Spleen (tissue), 11 donors: ENCODE results near the gene CTTNBP2NL. TPM values are rescaled to one million over a fixed set of nuclear protein-coding genes. Genes with fewer than 3 reads are reported as not detected.
A peak's percentile ranks its signal among the peaks of the same experiment; 100 is the strongest.

ENCODE experiments used
- DNase-seq: peaks from one replicate; pipeline ENCODE4 v3.0.0-alpha.2; 2020
- H3K27ac ChIP-seq, 8 donors: fragments of 200-600 bp; sonication (generic) in 7 of 8; 1 replicate in 4 of 8; 2 replicates in 4 of 8; pipeline versions ENCODE4 v1.5.0 to v1.8.0; 2016 to 2021; ENCODE audit warnings: inconsistent platforms in 4 of 8, mild to moderate bottlenecking in 4 of 8, moderate library complexity in 1 of 8
- H3K27me3 ChIP-seq, 7 donors: fragments of 200-600 bp; sonication (generic) in 6 of 7; replicated peaks in 1 of 7; 1 replicate in 4 of 7; 2 replicates in 3 of 7; pipeline versions ENCODE4 v1.5.0 to v1.8.0; 2016 to 2021; ENCODE audit warnings: inconsistent platforms in 3 of 7, mild to moderate bottlenecking in 1 of 7
- H3K36me3 ChIP-seq, 6 donors: fragments of 200-600 bp; sonication (generic) in 5 of 6; 1 replicate in 4 of 6; 2 replicates in 2 of 6; pipeline versions ENCODE4 v1.5.0 to v1.8.0; 2016 to 2021; ENCODE audit warnings: inconsistent platforms in 2 of 6
- H3K4me1 ChIP-seq, 6 donors: fragments of 200-600 bp; sonication (generic) in 5 of 6; 1 replicate in 3 of 6; 2 replicates in 3 of 6; pipeline versions ENCODE4 v1.5.0 to v1.8.0; 2016 to 2021; ENCODE audit warnings: inconsistent platforms in 3 of 6
- H3K4me3 ChIP-seq, 8 donors: fragments of 200-600 bp; sonication (generic) in 7 of 8; 1 replicate in 4 of 8; 2 replicates in 4 of 8; pipeline versions ENCODE4 v1.5.0 to v1.8.0; 2016 to 2021; ENCODE audit warnings: inconsistent platforms in 4 of 8, mild to moderate bottlenecking in 4 of 8, moderate library complexity in 2 of 8
- H3K9me3 ChIP-seq, 8 donors: fragments of 200-600 bp; sonication (generic) in 7 of 8; 1 replicate in 4 of 8; 2 replicates in 4 of 8; pipeline versions ENCODE4 v1.5.0 to v1.8.0; 2016 to 2021; ENCODE audit warnings: inconsistent platforms in 4 of 8
- CTCF ChIP-seq, 11 experiments: fragments of 200-600 bp in 7 of 11; fragments of 450-650 bp in 4 of 11; sonication (generic) in 4 of 11; IDR thresholded peaks in 8 of 11; conservative IDR thresholded peaks in 3 of 11; 1 replicate in 7 of 11; 2 replicates in 4 of 11; pipeline versions ENCODE4 v1.4.0 to v1.8.0; 2016 to 2021; ENCODE audit warnings: antibody characterized with exemption in 11 of 11, inconsistent platforms in 4 of 11, mild to moderate bottlenecking in 1 of 11
- POLR2A ChIP-seq, 3 donors: fragments of 450-650 bp; IDR thresholded peaks; one replicate each; pipeline ENCODE4 v1.5.1; 2017; ENCODE audit warnings: antibody characterized with exemption in 3 of 3, mild to moderate bottlenecking in 1 of 3
- POLR2AphosphoS5 ChIP-seq, 3 donors: sonication (generic); formaldehyde crosslinking; IDR thresholded peaks; one replicate each; pipeline ENCODE4 v1.5.1; 2017; ENCODE audit warnings: antibody characterized with exemption in 3 of 3
- WGBS, 5 donors: extraction: QIAGEN DNeasy Blood & Tissue Kit in 3 of 5; methylation state at CpG; one replicate each; pipeline versions ENCODE4 v1.1.5 to v1.1.7; 2013 to 2018; 5-methylcytosine and 5-hydroxymethylcytosine counted together
- intact Hi-C: fragments of 100-400 bp; cut with DNase I; formaldehyde crosslinking; loops from one replicate; pipeline ENCODE4 v1.15.0; 2023; ENCODE audit warnings: low total_unique reads
- polyA plus RNA-seq, 3 donors: library from polyadenylated mRNA; stranded (reverse); fragments of 200-250 nt; gene quantifications; one replicate each; pipeline ENCODE4 v1.2.1, GENCODE V29; 2013
- total RNA-seq, 7 donors: library from RNA; depleted of rRNA in 3 of 7; stranded (reverse); fragments of >200 nt in 3 of 7; fragmentation: NEBNext Ultra II Directional in 4 of 7; extraction: Animal tissue kit (Norgen Biotek cat#: 25700) in 4 of 7; gene quantifications; one replicate each; pipeline versions ENCODE4 v1.1.0 to v1.2.1, GENCODE V29; 2016 to 2021
- donor health status: healthy with polysubstance abuse.
- donor health status: DM: no; HTN: no; CAD: no; lungs with moderate emphysema.
- donor health status: DM: no; HTN: no; CAD: no.
- donor health status: Bipolar disorder and iron deficiency.
- donor health status: healthy.
- donor health status: DM: no; HTN: no; CAD: no.
- donor health status: DM: yes; HTN: yes; CAD: no.

Gene CTTNBP2NL
- total and polyA plus RNA-seq, 10 donors = 1.9 to 48.1 (median 24.0) TPM

GRCh38 chr1:112369392-112370285, 26.4 kb upstream of the CTTNBP2NL start:
- intact Hi-C loops = no loop called here
- TF ChIP-seq CTCF (IDR thresholded peaks at IDR 0.05 in 8 of 11, conservative IDR thresholded peaks at IDR 0.05 in 3 of 11) (peak; percentile 69 to 98 (median 94)), POLR2A (IDR thresholded peaks at IDR 0.05) (no peak), POLR2AphosphoS5 (IDR thresholded peaks at IDR 0.05) (peak in 2 of 3 donors; percentile 55 to 64)
- WGBS, 5 donors = 20 to 29% (median 25%) methylated on average over 12 to 16 of the region's 16 CpGs
- peak overlapping the region in 5 of 8 donors; percentile 35 to 64 (median 41) for H3K27ac ChIP-seq
- DNase-seq = peak; percentile 94
- no peaks in the 10 kb centered on the region for H3K36me3 ChIP-seq
- no peaks in the 10 kb centered on the region for H3K9me3 ChIP-seq
- peaks cover 0 to 15% (median 7%) of the 10 kb centered on the region in 6 donors for H3K4me1 ChIP-seq
- peaks cover 0 to 31% (median 0%) of the 10 kb centered on the region in 7 donors for H3K27me3 ChIP-seq
- H3K4me3 ChIP-seq = peak overlapping the region in 1 of 8 donors; percentile 33

GRCh38 chr1:112370996-112371395, 25.0 kb upstream of the CTTNBP2NL start:
- H3K4me3 ChIP-seq = no peak overlapping the region
- no peaks in the 10 kb centered on the region for H3K9me3 ChIP-seq
- peak overlapping the region in 5 of 8 donors; percentile 10 to 64 (median 41) for H3K27ac ChIP-seq
- WGBS, 5 donors = 55 to 70% (median 65%) methylated on average over 4 of the region's 4 CpGs
- peaks cover 0 to 31% (median 0%) of the 10 kb centered on the region in 7 donors for H3K27me3 ChIP-seq
- DNase-seq = no peak
- intact Hi-C loops = no loop called here
- no peaks in the 10 kb centered on the region for H3K36me3 ChIP-seq
- peak in 1 of 11 experiments; percentile 22 for TF ChIP-seq CTCF (IDR thresholded peaks at IDR 0.05 in 8 of 11, conservative IDR thresholded peaks at IDR 0.05 in 3 of 11)
- TF ChIP-seq POLR2A (IDR thresholded peaks at IDR 0.05) = no peak
- peak in 1 of 3 donors; percentile 15 for TF ChIP-seq POLR2AphosphoS5 (IDR thresholded peaks at IDR 0.05)
- peaks cover 0 to 15% (median 7%) of the 10 kb centered on the region in 6 donors for H3K4me1 ChIP-seq

GRCh38 chr1:112371775-112372174, 24.2 kb upstream of the CTTNBP2NL start:
- intact Hi-C loops = no loop called here
- 77 to 92% (median 82%) methylated on average over 3 of the region's 3 CpGs for WGBS, 5 donors

GRCh38 chr1:112373806-112374205, 22.2 kb upstream of the CTTNBP2NL start:
- no peak overlapping the region for H3K4me3 ChIP-seq
- no peak for TF ChIP-seq POLR2AphosphoS5 (IDR thresholded peaks at IDR 0.05)
- TF ChIP-seq POLR2A (IDR thresholded peaks at IDR 0.05) = no peak
- no peak for TF ChIP-seq CTCF (IDR thresholded peaks at IDR 0.05 in 8 of 11, conservative IDR thresholded peaks at IDR 0.05 in 3 of 11)
- DNase-seq = no peak
- no peaks in the 10 kb centered on the region for H3K36me3 ChIP-seq
- no peak overlapping the region for H3K27ac ChIP-seq
- peaks cover 0 to 33% (median 0%) of the 10 kb centered on the region in 7 donors for H3K27me3 ChIP-seq
- WGBS, 5 donors = 76 to 93% (median 84%) methylated on average over 1 of the region's 1 CpG
- intact Hi-C loops = no loop called here
- H3K4me1 ChIP-seq = peaks cover 0 to 15% (median 7%) of the 10 kb centered on the region in 6 donors
- no peaks in the 10 kb centered on the region for H3K9me3 ChIP-seq

More at GRCh38 chr1:112371775-112372174, 24.2 kb upstream of the CTTNBP2NL start:
- H3K4me1 ChIP-seq = peaks cover 0 to 15% (median 7%) of the 10 kb centered on the region in 6 donors
- no peak overlapping the region for H3K4me3 ChIP-seq
- H3K36me3 ChIP-seq = no peaks in the 10 kb centered on the region
- peaks cover 0 to 31% (median 0%) of the 10 kb centered on the region in 7 donors for H3K27me3 ChIP-seq
- TF ChIP-seq POLR2A (IDR thresholded peaks at IDR 0.05) = no peak
- TF ChIP-seq POLR2AphosphoS5 (IDR thresholded peaks at IDR 0.05) = no peak
- no peaks in the 10 kb centered on the region for H3K9me3 ChIP-seq
- peak overlapping the region in 5 of 8 donors; percentile 8 to 56 (median 23) for H3K27ac ChIP-seq
- DNase-seq = no peak
